Adrenal gland (tissue), 12 donors: Measurements from ENCODE around the gene DYNLT3. TPM values are rescaled to one million over a fixed set of nuclear protein-coding genes. Genes with fewer than 3 reads are reported as not detected.

Experiments
- DNase-seq, 7 donors: peaks; one replicate each; pipeline ENCODE4 v3.0.0-alpha.2; 2019 to 2020
- H3K27ac ChIP-seq, 5 donors: fragments of 200-600 bp; sonication (generic) in 4 of 5; 1 replicate in 3 of 5; 2 replicates in 2 of 5; pipeline versions ENCODE4 v1.5.1 to v1.8.0; 2016 to 2020; ENCODE audit warnings: mild to moderate bottlenecking in 1 of 5
- H3K27me3 ChIP-seq: fragments of 200-600 bp; 2 replicates; pipeline ENCODE4 v1.8.0; 2021
- H3K36me3 ChIP-seq, 2 donors: fragments of 200-600 bp; replicated peaks in 1 of 2; 1 replicate in 1 of 2; 2 replicates in 1 of 2; pipeline versions ENCODE4 v1.5.1 to v1.8.0; 2018 to 2022
- H3K4me1 ChIP-seq, 2 donors: fragments of 200-600 bp; replicated peaks in 1 of 2; 1 replicate in 1 of 2; 2 replicates in 1 of 2; pipeline versions ENCODE4 v1.5.1 to v1.8.0; 2018 to 2021
- H3K4me3 ChIP-seq, 4 donors: fragments of 200-600 bp; sonication (generic) in 3 of 4; one replicate each; pipeline ENCODE4 v1.5.1; 2016 to 2018
- H3K9me3 ChIP-seq, 3 donors: fragments of 200-600 bp; sonication (generic) in 1 of 3; replicated peaks in 1 of 3; 1 replicate in 2 of 3; 2 replicates in 1 of 3; pipeline versions ENCODE4 v1.5.1 to v1.8.0; 2016 to 2021
- CTCF ChIP-seq, 6 experiments: fragments of 450-650 bp in 4 of 6; fragments of 200-600 bp in 2 of 6; sonication (generic) in 1 of 6; IDR thresholded peaks; 1 replicate in 5 of 6; 2 replicates in 1 of 6; pipeline versions ENCODE4 v1.5.1 to v1.8.0; 2016 to 2021; ENCODE audit warnings: antibody characterized with exemption in 6 of 6, mild to moderate bottlenecking in 2 of 6, moderate library complexity in 1 of 6
- POLR2A ChIP-seq, 2 donors: fragments of 450-650 bp; IDR thresholded peaks; one replicate each; pipeline ENCODE4 v1.6.1; 2017; ENCODE audit warnings: antibody characterized with exemption in 2 of 2, mild to moderate bottlenecking in 2 of 2, moderate library complexity in 1 of 2
- WGBS, 4 donors: extraction: QIAGEN DNeasy Blood & Tissue Kit in 2 of 4; methylation state at CpG; one replicate each; pipeline versions ENCODE4 v1.1.5 to v1.1.7; 2013 to 2017; 5-methylcytosine and 5-hydroxymethylcytosine counted together
- intact Hi-C, 2 donors: fragments of 100-400 bp; cut with DNase I; formaldehyde crosslinking; loops; one replicate each; pipeline versions ENCODE4 v1.14.1 to v1.15.0; 2022 to 2023
- polyA plus RNA-seq, 3 donors: library from polyadenylated mRNA; stranded (reverse); fragments of 200-250 nt in 2 of 3; fragments of 350-450 nt in 1 of 3; fragmentation: Illumina TruSeq in 1 of 3; extraction: RNeasy Lipid Tissue Mini Kit (QIAGEN cat#74804) in 1 of 3; gene quantifications; one replicate each; pipeline ENCODE4 v1.2.3, GENCODE V29; 2013 to 2014
- total RNA-seq, 9 donors: library from RNA; depleted of rRNA in 4 of 9; stranded (reverse); fragments of >200 nt in 4 of 9; fragments of 120-200 nt in 1 of 9; fragmentation: NEBNext Ultra II Directional in 1 of 9; extraction: Animal tissue kit (Norgen Biotek cat#: 25700) in 1 of 9; gene quantifications; one replicate each; pipeline versions ENCODE4 v1.1.0 to v1.2.4, GENCODE V29; 2013 to 2023
- donor health status: healthy with polysubstance abuse.
- donor health status: Bipolar disorder and iron deficiency.
- donor health status: DM: yes; HTN: yes; CAD: no.
- donor health status: DM: no; HTN: no; CAD: no.
- donor health status: DM: no; HTN: no; CAD: no.
- donor health status: DM: yes; HTN: yes; CAD: no.

Gene DYNLT3
- total and polyA plus RNA-seq, 12 donors: 25.2 to 137 (median 51.4) TPM

GRCh38 chrX:37894725-37895124 is 47.4 kb upstream of the DYNLT3 start:
- H3K27me3 ChIP-seq: no peaks in the 10 kb centered on the region
- 53 to 75% (median 67%) methylated on average over 3 of the region's 3 CpGs for WGBS, 4 donors
- no peaks in the 10 kb centered on the region for H3K4me1 ChIP-seq
- H3K27ac ChIP-seq: no peak overlapping the region
- TF ChIP-seq POLR2A (IDR thresholded peaks at IDR 0.05) (no peak), CTCF (IDR thresholded peaks at IDR 0.05) (no peak)
- intact Hi-C loops: no loop called here
- no peaks in the 10 kb centered on the region for H3K9me3 ChIP-seq
- DNase-seq: no peak
- H3K36me3 ChIP-seq: no peaks in the 10 kb centered on the region
- no peak overlapping the region for H3K4me3 ChIP-seq

- Histone ChIP-seq H3K36me3 (no peaks in the 10 kb centered on the region), H3K4me1 (no peaks in the 10 kb centered on the region), H3K27me3 (peaks cover 7% of the 10 kb centered on the region), H3K27ac (no peak overlapping the region), H3K9me3 (no peaks in the 10 kb centered on the region), H3K4me3 (no peak overlapping the region)
- TF ChIP-seq CTCF (IDR thresholded peaks at IDR 0.05) (no peak), POLR2A (IDR thresholded peaks at IDR 0.05) (no peak)
- intact Hi-C loops: no loop called here
- DNase-seq: no peak
- 67 to 96% (median 86%) methylated on average over 4 to 5 of the region's 5 CpGs for WGBS, 4 donors
These were observed 40.6 kb upstream of the DYNLT3 start for GRCh38 chrX:37888010-37888409.

GRCh38 chrX:37887347-37887746 is 40.0 kb upstream of the DYNLT3 start:
- intact Hi-C loops: no loop called here

GRCh38 chrX:37883196-37883595 is 35.8 kb upstream of the DYNLT3 start:
- Histone ChIP-seq H3K9me3 (no peaks in the 10 kb centered on the region), H3K4me3 (no peak overlapping the region), H3K36me3 (no peaks in the 10 kb centered on the region), H3K4me1 (no peaks in the 10 kb centered on the region), H3K27ac (no peak overlapping the region), H3K27me3 (peaks cover 18% of the 10 kb centered on the region)
- intact Hi-C loops: no loop called here
- DNase-seq: no peak
- TF ChIP-seq CTCF (IDR thresholded peaks at IDR 0.05) (no peak), POLR2A (IDR thresholded peaks at IDR 0.05) (no peak)
- 66 to 80% (median 77%) methylated on average over 2 of the region's 2 CpGs for WGBS, 4 donors

More at GRCh38 chrX:37887347-37887746, 40.0 kb upstream of the DYNLT3 start:
- no peak for DNase-seq
- Histone ChIP-seq H3K36me3 (no peaks in the 10 kb centered on the region), H3K4me1 (no peaks in the 10 kb centered on the region), H3K27me3 (peaks cover 12% of the 10 kb centered on the region), H3K4me3 (no peak overlapping the region), H3K27ac (no peak overlapping the region), H3K9me3 (no peaks in the 10 kb centered on the region)
- 56 to 94% (median 75%) methylated on average over 1 of the region's 1 CpG for WGBS, 4 donors
- TF ChIP-seq POLR2A (IDR thresholded peaks at IDR 0.05) (no peak), CTCF (IDR thresholded peaks at IDR 0.05) (no peak)
